GM18502 (cell line): ENCODE data around the gene RBFOX1.

Experiments used
- ATAC-seq: cut with Tn5 transposase; IDR thresholded peaks from one replicate; pipeline ENCODE4 v1.9.1; 2021; ENCODE audit warnings: mild to moderate bottlenecking; ENCODE audit not compliant: unreplicated experiment, poor library complexity

The RBFOX1 gene

GRCh38 chr16:7333180-7333725 is 608 bp downstream of the RBFOX1 start:
- ATAC-seq: no peak

- ATAC-seq: no peak
Observed at GRCh38 chr16:7334801-7335560, 2.3 kb downstream of the RBFOX1 start.

GRCh38 chr16:7335991-7336634 is 3.5 kb downstream of the RBFOX1 start:
- no peak for ATAC-seq

GRCh38 chr16:7336742-7337141 is 4.1 kb downstream of the RBFOX1 start:
- no peak for ATAC-seq

GRCh38 chr16:7338826-7339225 is 6.2 kb downstream of the RBFOX1 start:
- no peak for ATAC-seq

GRCh38 chr16:7339700-7340099 is 7.1 kb downstream of the RBFOX1 start:
- no peak for ATAC-seq

GRCh38 chr16:7340938-7341337 is 8.3 kb downstream of the RBFOX1 start:
- ATAC-seq: no peak

- ATAC-seq: no peak
Observed at GRCh38 chr16:7342598-7342997, 10.0 kb downstream of the RBFOX1 start.

GRCh38 chr16:7343243-7343642 is 10.6 kb downstream of the RBFOX1 start:
- no peak for ATAC-seq

GRCh38 chr16:7344830-7345780 is 12.5 kb downstream of the RBFOX1 start:
- ATAC-seq: no peak

GRCh38 chr16:7350806-7351205 is 18.2 kb downstream of the RBFOX1 start:
- ATAC-seq: no peak

GRCh38 chr16:7351610-7352510 is 19.2 kb downstream of the RBFOX1 start:
- no peak for ATAC-seq

GRCh38 chr16:7355758-7356157 is 23.1 kb downstream of the RBFOX1 start:
- ATAC-seq: no peak

- no peak for ATAC-seq
Observed at GRCh38 chr16:7361416-7362129, 28.9 kb downstream of the RBFOX1 start.

- no peak for ATAC-seq
Observed at GRCh38 chr16:7362231-7362630, 29.6 kb downstream of the RBFOX1 start.

GRCh38 chr16:7363422-7364417 is 31.1 kb downstream of the RBFOX1 start:
- ATAC-seq: no peak

- ATAC-seq: no peak
Observed at GRCh38 chr16:7366041-7366440, 33.4 kb downstream of the RBFOX1 start.
